K562 (cell line): ENCODE data around the gene MAGI2. TPM values are rescaled to one million over a fixed set of nuclear protein-coding genes. Genes with fewer than 3 reads are reported as not detected.

Experiments
- ATAC-seq: fragments of 200-7000 bp; cut with Tn5 transposase; 3 replicates; pipeline ENCODE4 v1.9.1; 2020; ENCODE audit warnings: moderate library complexity
- BruUV-seq: library from RNA; stranded (reverse); fragments of 400-500 nt; replicated peaks from 2 replicates; lab custom pipeline; 2021; lab: Mats Ljungman, UMichigan
- CTCF ChIA-PET: fragments of 300-600 bp; formaldehyde crosslinking; extraction: SDS; loops from one replicate; lab custom pipeline; 2021; ENCODE audit warnings: low intra/inter-chr PET ratio; lab: Yijun Ruan, JAX
- POLR2A ChIA-PET: fragments of 300-600, 350-650 bp; sonication (Branson Sonifier 250); formaldehyde crosslinking; extraction: SDS; loops from one replicate; lab custom pipeline; 2021; ENCODE audit warnings: antibody characterized with exemption, inconsistent platforms; lab: Yijun Ruan, JAX
- DNase-seq, 4 experiments: peaks; one replicate each; pipeline versions ENCODE4 v3.0.0 to v3.0.0-alpha.2; 2011 to 2018; ENCODE audit warnings: low spot score in 3 of 4, mixed read lengths in 3 of 4; ENCODE audit errors: extremely low read depth in 1 of 4
- FAIRE-seq: peaks from 2 replicates; lab custom pipeline; 2011; peaks lifted over from hg19 to GRCh38; lab: Jason Lieb, UNC
- H2AFZ ChIP-seq: 2 replicates; pipeline ENCODE4 v1.6.0; 2011; ENCODE audit warnings: low read depth, low read length, control low read depth, inconsistent platforms
- H3K27ac ChIP-seq: fragments of 200-600 bp; 3 replicates; pipeline ENCODE4 v1.8.0; 2011; ENCODE audit warnings: low read depth, mild to moderate bottlenecking, control low read depth, inconsistent platforms, low read length, moderate library complexity, mixed read lengths; ENCODE audit errors: extremely low read depth
- H3K27me3 ChIP-seq, 2 experiments: fragments of 300-600 bp in 1 of 2; 2 replicates in 1 of 2; 3 replicates in 1 of 2; pipeline versions ENCODE4 v1.6.0 to v1.8.0; 2011; ENCODE audit warnings: inconsistent platforms in 2 of 2, low read length in 2 of 2, mild to moderate bottlenecking in 1 of 2, mixed read lengths in 1 of 2, moderate library complexity in 1 of 2; ENCODE audit not compliant: control insufficient read depth in 2 of 2, insufficient read depth in 2 of 2
- H3K36me3 ChIP-seq: fragments of 300-600 bp; 3 replicates; pipeline ENCODE4 v1.8.0; 2011; ENCODE audit warnings: mild to moderate bottlenecking, low read length, inconsistent platforms; ENCODE audit not compliant: control insufficient read depth, insufficient read depth
- H3K4me1 ChIP-seq, 2 experiments: fragments of 200-600 bp in 1 of 2; replicated peaks in 1 of 2; 2 replicates in 1 of 2; 3 replicates in 1 of 2; pipeline versions ENCODE4 v1.5.1 to v1.8.0; 2011; ENCODE audit warnings: inconsistent platforms in 2 of 2, low read length in 2 of 2, mild to moderate bottlenecking in 1 of 2, mixed read lengths in 1 of 2, moderate library complexity in 1 of 2; ENCODE audit not compliant: control insufficient read depth in 2 of 2, insufficient read depth in 2 of 2
- H3K4me2 ChIP-seq: 2 replicates; pipeline ENCODE4 v1.6.1; 2011; ENCODE audit warnings: low read length, control low read depth, inconsistent platforms, mixed read lengths; ENCODE audit not compliant: insufficient read depth
- H3K4me3 ChIP-seq: fragments of 200-600 bp; sonication (generic), shearing (Covaris generic); 2 replicates; pipeline ENCODE4 v1.5.1; 2016; ENCODE audit warnings: control low read depth, inconsistent platforms
- H3K79me2 ChIP-seq: fragments of 200-600 bp; 3 replicates; pipeline ENCODE4 v1.8.0; 2011; ENCODE audit warnings: low read length, inconsistent platforms; ENCODE audit not compliant: control insufficient read depth, insufficient read depth
- H3K9ac ChIP-seq, 2 experiments: 2 replicates each; pipeline versions ENCODE4 v1.6.0 to v1.6.1; 2011; ENCODE audit warnings: low read depth in 2 of 2, low read length in 2 of 2, control low read depth in 1 of 2, inconsistent platforms in 1 of 2, mild to moderate bottlenecking in 1 of 2, mixed read lengths in 1 of 2; ENCODE audit not compliant: insufficient read depth in 1 of 2
- H3K9me1 ChIP-seq: one replicate; pipeline ENCODE4 v1.6.0; 2011; ENCODE audit warnings: inconsistent platforms, mild to moderate bottlenecking, low read length, moderate library complexity; ENCODE audit not compliant: control insufficient read depth, insufficient read depth
- H3K9me3 ChIP-seq: replicated peaks from 2 replicates; pipeline ENCODE4 v1.5.1; 2011; ENCODE audit warnings: low read depth, low read length, inconsistent platforms; ENCODE audit not compliant: control insufficient read depth, insufficient read depth
- H4K20me1 ChIP-seq: replicated peaks from 2 replicates; pipeline ENCODE4 v1.6.1; 2011; ENCODE audit warnings: low read length, inconsistent platforms, mixed read lengths; ENCODE audit not compliant: control insufficient read depth, insufficient read depth
- HEY1 ChIP-seq: fragments of 250-450 bp; sonication (Bioruptor Pico); IDR thresholded peaks from 2 replicates; pipeline ENCODE4 v1.5.0; 2020; ENCODE audit warnings: mild to moderate bottlenecking, moderate library complexity, borderline replicate concordance
- MYBL2 ChIP-seq, 2 experiments: fragments of 450-650 bp in 1 of 2; sonication (generic) in 1 of 2; formaldehyde crosslinking in 1 of 2; IDR thresholded peaks; 2 replicates each; pipeline versions ENCODE4 v1.6.1 to v1.8.1; 2017 to 2022; ENCODE audit warnings: borderline replicate concordance in 1 of 2, inconsistent platforms in 1 of 2, low read depth in 1 of 2, mild to moderate bottlenecking in 1 of 2, missing genetic modification reagents in 1 of 2, moderate library complexity in 1 of 2
- POLR3A ChIP-seq: IDR thresholded peaks from 2 replicates; pipeline ENCODE4 v1.6.1; 2011; ENCODE audit warnings: borderline replicate concordance, mild to moderate bottlenecking, moderate library complexity; ENCODE audit not compliant: insufficient read length, insufficient read depth; ENCODE audit errors: extremely low read depth
- SRSF3 ChIP-seq: fragments of 200-400 bp; formaldehyde crosslinking; IDR thresholded peaks from 2 replicates; pipeline ENCODE4 v1.6.1; 2016; ENCODE audit warnings: mild to moderate bottlenecking, low read length, moderate library complexity; ENCODE audit not compliant: insufficient read depth
- ZBTB17 ChIP-seq: fragments of 450-650 bp; formaldehyde crosslinking; IDR thresholded peaks from 2 replicates; pipeline ENCODE4 v1.4.0; 2020; ENCODE audit warnings: mild to moderate bottlenecking
- ZNF140 ChIP-seq: fragments of 250-450 bp; sonication (Bioruptor Pico); IDR thresholded peaks from 2 replicates; pipeline ENCODE4 v1.8.0; 2021; ENCODE audit warnings: moderate library complexity, mild to moderate bottlenecking, inconsistent platforms
- ZNF197 ChIP-seq: fragments of 200-800 bp; sonication (Bioruptor generic); IDR thresholded peaks from 2 replicates; pipeline ENCODE4 v1.6.1; 2016; ENCODE audit warnings: low read depth, missing genetic modification characterization, missing compliant biosample characterization
- WGBS: fragments of 100-300 bp; shearing (Covaris generic); methylation state at CpG from one replicate; pipeline ENCODE4 v1.1.6; 2016; ENCODE audit warnings: low coverage, mixed read lengths; ENCODE audit not compliant: insufficient coverage; ENCODE audit errors: missing lambda C conversion rate; 5-methylcytosine and 5-hydroxymethylcytosine counted together
- in situ Hi-C: fragments of 300-500 bp; cut with MboI; formaldehyde crosslinking; loops from 4 replicates; pipeline ENCODE4 v1.15.0; 2018; ENCODE audit warnings: inconsistent platforms, mixed read lengths
- intact Hi-C: fragments of 100-400 bp; cut with micrococcal nuclease; formaldehyde crosslinking; loops from 2 replicates; pipeline ENCODE4 v1.14.2; 2022
- polyA plus RNA-seq, 8 experiments: library from polyadenylated mRNA; depleted of rRNA in 4 of 8; stranded (reverse) in 5 of 8; unstranded in 3 of 8; fragments of >200 nt; fragmentation: Nextera tagmentation in 2 of 8; fragmentation: Illumina TruSeq in 1 of 8; extraction: Ambion mirVana in 2 of 8; extraction: Trizol in 1 of 8; gene quantifications; 2 replicates each; pipeline versions ENCODE4 v1.2.1 to v1.2.3, GENCODE V29; 2011 to 2014; ENCODE audit warnings: inconsistent platforms in 1 of 8, missing spikeins in 1 of 8
- total RNA-seq, 7 experiments: library from RNA; depleted of rRNA in 6 of 7; stranded (reverse); fragments of >200 nt in 6 of 7; fragmentation: Illumina TruSeq in 2 of 7; extraction: Trizol in 2 of 7; gene quantifications; 2 replicates each; pipeline versions ENCODE4 v1.2.1 to v1.2.3, GENCODE V29; 2011 to 2021; ENCODE audit warnings: low replicate concordance in 1 of 7
- TF ChIP-seq, protein P1 (sequence below): sonication (generic); formaldehyde crosslinking; IDR thresholded peaks from 2 replicates; pipeline ENCODE4 v1.8.1; 2023; ENCODE audit warnings: missing genetic modification reagents, mild to moderate bottlenecking, borderline replicate concordance

The MAGI2 gene
- total and polyA plus RNA-seq, 9 of the 15 experiments (the other 6 are each of a cell fraction or from before 2014, with no cell fraction given), result 0.27 to 1.4 (median 0.70) TPM

DNA sequence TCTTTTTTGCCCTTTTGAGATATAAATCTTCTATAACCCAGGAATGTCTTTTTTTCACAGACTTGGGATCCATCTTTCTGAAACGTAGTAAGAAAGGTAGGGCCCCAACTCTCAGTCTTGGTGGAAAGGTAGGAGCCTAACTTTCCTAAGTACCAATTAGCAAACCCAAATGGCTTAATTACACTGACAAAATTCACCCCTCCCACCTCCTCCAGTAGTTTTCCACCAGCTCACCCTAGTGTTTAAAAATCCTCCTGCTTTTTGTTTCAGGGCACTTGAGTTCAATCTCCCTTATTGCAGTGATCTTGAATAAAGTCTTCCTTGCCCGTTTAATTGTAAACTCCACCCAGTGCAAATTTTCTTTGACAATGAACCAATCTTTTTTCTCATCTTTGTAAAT lies 1054.9 kb downstream of the MAGI2 start (continued):
- TF ChIP-seq MYBL2 (IDR thresholded peaks at IDR 0.05; ENCODE audit: low read depth), result no peak
- TF ChIP-seq MYBL2 (CRISPR knock-in tag; IDR thresholded peaks at IDR 0.05; ENCODE audit: borderline replicate concordance), result no peak
- TF ChIP-seq ZBTB17 (CRISPR knock-in tag), result no peak
- TF ChIP-seq ZNF140 (CRISPR knock-in tag), result no peak
- no peak for TF ChIP-seq ZNF197 (CRISPR knock-in tag)
- TF ChIP-seq SRSF3, result no peak
- no peak for TF ChIP-seq HEY1

DNA sequence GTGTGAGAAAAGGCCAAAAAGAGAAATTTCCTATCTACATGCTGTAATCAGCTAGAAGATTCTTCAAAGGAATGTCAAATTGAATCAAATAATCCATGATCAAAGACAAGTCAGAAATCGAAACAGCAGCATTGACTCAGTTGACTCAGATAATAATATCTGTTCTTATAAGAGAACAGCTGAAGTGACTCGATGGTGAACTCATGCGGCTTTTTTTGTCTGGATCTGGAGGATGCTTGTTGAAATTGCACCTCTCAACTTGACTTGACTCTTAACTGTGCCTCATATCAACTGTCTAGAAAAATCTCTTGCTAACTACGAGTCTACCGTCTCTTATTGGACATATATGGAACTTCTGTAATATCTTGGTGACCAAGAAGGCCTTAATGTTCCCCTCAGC lies 1055.4 kb downstream of the MAGI2 start:
- no peak overlapping the region for H3K9ac ChIP-seq
- ChIA-PET POLR2A (no interaction called here), CTCF (no interaction called here)
- FAIRE-seq, result no peak
- ATAC-seq, result no peak
- no peaks in the 10 kb centered on the region for H3K9me1 ChIP-seq
- H3K4me1 ChIP-seq, result no peaks in the 10 kb centered on the region
- intact Hi-C loops (no loop called here), in situ Hi-C loops (no loop called here)
- H3K79me2 ChIP-seq, result no peaks in the 10 kb centered on the region
- H3K27ac ChIP-seq, result no peak overlapping the region
- no peak for DNase-seq
- 0% methylated on average over 5 of the region's 5 CpGs for WGBS
- no TSS peak for BruUV-seq
- no peaks in the 10 kb centered on the region for H3K36me3 ChIP-seq
- H3K4me3 ChIP-seq, result no peak overlapping the region
- no peaks in the 10 kb centered on the region for H3K27me3 ChIP-seq
- no peak overlapping the region for H3K4me2 ChIP-seq
- no peaks in the 10 kb centered on the region for H4K20me1 ChIP-seq
- no peak for TF ChIP-seq POLR3A
- TF ChIP-seq, protein P1, sequence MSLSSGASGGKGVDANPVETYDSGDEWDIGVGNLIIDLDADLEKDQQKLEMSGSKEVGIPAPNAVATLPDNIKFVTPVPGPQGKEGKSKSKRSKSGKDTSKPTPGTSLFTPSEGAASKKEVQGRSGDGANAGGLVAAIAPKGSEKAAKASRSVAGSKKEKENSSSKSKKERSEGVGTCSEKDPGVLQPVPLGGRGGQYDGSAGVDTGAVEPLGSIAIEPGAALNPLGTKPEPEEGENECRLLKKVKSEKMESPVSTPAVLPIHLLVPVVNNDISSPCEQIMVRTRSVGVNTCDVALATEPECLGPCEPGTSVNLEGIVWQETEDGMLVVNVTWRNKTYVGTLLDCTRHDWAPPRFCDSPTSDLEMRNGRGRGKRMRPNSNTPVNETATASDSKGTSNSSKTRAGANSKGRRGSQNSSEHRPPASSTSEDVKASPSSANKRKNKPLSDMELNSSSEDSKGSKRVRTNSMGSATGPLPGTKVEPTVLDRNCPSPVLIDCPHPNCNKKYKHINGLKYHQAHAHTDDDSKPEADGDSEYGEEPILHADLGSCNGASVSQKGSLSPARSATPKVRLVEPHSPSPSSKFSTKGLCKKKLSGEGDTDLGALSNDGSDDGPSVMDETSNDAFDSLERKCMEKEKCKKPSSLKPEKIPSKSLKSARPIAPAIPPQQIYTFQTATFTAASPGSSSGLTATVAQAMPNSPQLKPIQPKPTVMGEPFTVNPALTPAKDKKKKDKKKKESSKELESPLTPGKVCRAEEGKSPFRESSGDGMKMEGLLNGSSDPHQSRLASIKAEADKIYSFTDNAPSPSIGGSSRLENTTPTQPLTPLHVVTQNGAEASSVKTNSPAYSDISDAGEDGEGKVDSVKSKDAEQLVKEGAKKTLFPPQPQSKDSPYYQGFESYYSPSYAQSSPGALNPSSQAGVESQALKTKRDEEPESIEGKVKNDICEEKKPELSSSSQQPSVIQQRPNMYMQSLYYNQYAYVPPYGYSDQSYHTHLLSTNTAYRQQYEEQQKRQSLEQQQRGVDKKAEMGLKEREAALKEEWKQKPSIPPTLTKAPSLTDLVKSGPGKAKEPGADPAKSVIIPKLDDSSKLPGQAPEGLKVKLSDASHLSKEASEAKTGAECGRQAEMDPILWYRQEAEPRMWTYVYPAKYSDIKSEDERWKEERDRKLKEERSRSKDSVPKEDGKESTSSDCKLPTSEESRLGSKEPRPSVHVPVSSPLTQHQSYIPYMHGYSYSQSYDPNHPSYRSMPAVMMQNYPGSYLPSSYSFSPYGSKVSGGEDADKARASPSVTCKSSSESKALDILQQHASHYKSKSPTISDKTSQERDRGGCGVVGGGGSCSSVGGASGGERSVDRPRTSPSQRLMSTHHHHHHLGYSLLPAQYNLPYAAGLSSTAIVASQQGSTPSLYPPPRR, result no peak
- no peak overlapping the region for H2AFZ ChIP-seq
- no peaks in the 10 kb centered on the region for H3K9me3 ChIP-seq
